GM06990 (cell line): ENCODE data around the gene TMEM8B.
"Not testable (repeated sequence)": the region's sequence is repeated elsewhere in the genome, so short reads cannot be mapped to it uniquely, and the experiment has no call there.

Experiments
- DNase-seq: peaks from one replicate; pipeline ENCODE4 v3.0.0-alpha.2; 2011; ENCODE audit not compliant: insufficient read length; ENCODE audit errors: extremely low read depth
- H3K27me3 ChIP-seq: replicated peaks from 2 replicates; pipeline ENCODE4 v1.6.0; 2011; ENCODE audit warnings: low read length; ENCODE audit not compliant: control insufficient read depth, insufficient read depth
- H3K36me3 ChIP-seq: 2 replicates; pipeline ENCODE4 v1.5.1; 2011; ENCODE audit warnings: low read length; ENCODE audit not compliant: control insufficient read depth, insufficient read depth
- H3K4me3 ChIP-seq: replicated peaks from 2 replicates; pipeline ENCODE4 v1.5.1; 2011; ENCODE audit warnings: low read depth, mild to moderate bottlenecking, control low read depth, low read length
- CTCF ChIP-seq: IDR thresholded peaks from 2 replicates; pipeline ENCODE4 v1.5.1; 2011; ENCODE audit warnings: low read length, control low read depth, mild to moderate bottlenecking, inconsistent platforms; ENCODE audit not compliant: insufficient read depth, poor library complexity, severe bottlenecking

TMEM8B gene

GRCh38 chr9:35892051-35892450 is 63.0 kb downstream of the TMEM8B start:
- DNase-seq = no peak
- H3K36me3 ChIP-seq = no peaks in the 10 kb centered on the region
- no peaks in the 10 kb centered on the region for H3K27me3 ChIP-seq
- no peak for TF ChIP-seq CTCF
- H3K4me3 ChIP-seq = no peak overlapping the region

DNA sequence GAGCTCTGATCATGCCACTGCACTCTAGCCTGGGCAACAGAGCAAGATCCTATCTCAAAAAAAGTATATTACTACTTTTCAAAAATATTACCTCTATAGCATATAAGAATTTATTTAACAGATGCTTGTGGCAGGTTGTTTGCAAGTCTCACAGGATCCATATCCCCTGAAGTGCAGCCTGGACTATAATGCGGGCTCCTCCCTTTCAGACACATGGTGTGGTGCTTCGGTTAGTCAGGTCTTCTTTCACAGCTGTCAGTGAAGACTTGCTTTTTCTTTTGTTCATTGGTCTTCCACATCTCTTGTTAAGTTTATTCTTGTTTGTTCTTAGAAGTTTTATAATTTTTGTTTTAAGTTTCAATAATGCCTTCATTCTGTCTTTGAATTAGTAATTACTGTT is 67.5 kb downstream of the TMEM8B start:
- H3K4me3 ChIP-seq = no peak overlapping the region
- no peak for DNase-seq
- H3K36me3 ChIP-seq = no peaks in the 10 kb centered on the region
- no peaks in the 10 kb centered on the region for H3K27me3 ChIP-seq
- no peak for TF ChIP-seq CTCF

GRCh38 chr9:35897376-35898099 is 68.5 kb downstream of the TMEM8B start:
- H3K36me3 ChIP-seq, H3K27me3 ChIP-seq, H3K4me3 ChIP-seq, DNase-seq: not testable (repeated sequence)

DNA sequence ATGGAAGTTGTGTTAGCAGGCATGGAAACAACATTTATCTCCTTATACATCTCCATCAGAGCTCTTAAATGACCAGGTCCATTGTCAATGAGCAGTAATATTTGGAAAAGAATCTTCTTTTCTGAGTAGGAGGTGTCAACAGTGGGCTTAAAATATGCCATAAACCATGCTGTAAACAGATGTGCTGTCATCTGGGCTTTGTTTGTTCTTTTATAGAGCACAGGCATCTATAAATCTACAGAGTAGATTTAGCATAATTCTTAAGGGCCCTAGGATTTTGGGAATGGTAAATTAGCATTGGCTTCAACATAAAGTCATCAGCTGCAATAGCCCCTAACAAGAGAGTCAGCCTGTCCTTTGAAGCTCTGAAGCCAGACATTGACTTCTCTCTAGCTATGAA is 69.3 kb downstream of the TMEM8B start:
- no peak for TF ChIP-seq CTCF
- peaks cover 1% of the 10 kb centered on the region for H3K27me3 ChIP-seq
- no peak for DNase-seq
- no peaks in the 10 kb centered on the region for H3K36me3 ChIP-seq
- no peak overlapping the region for H3K4me3 ChIP-seq

- Histone ChIP-seq H3K27me3 (peaks cover 1% of the 10 kb centered on the region), H3K36me3 (no peaks in the 10 kb centered on the region), H3K4me3 (no peak overlapping the region)
- no peak for DNase-seq
- no peak for TF ChIP-seq CTCF
These were observed 70.0 kb downstream of the TMEM8B start for GRCh38 chr9:35899021-35899420.

GRCh38 chr9:35903049-35903448 is 74.0 kb downstream of the TMEM8B start:
- DNase-seq = no peak
- no peaks in the 10 kb centered on the region for H3K36me3 ChIP-seq
- H3K27me3 ChIP-seq = peaks cover 1% of the 10 kb centered on the region
- H3K4me3 ChIP-seq = no peak overlapping the region
- peak; percentile 51 for TF ChIP-seq CTCF
